ENCODE data around the gene NIPAL3.

The NIPAL3 gene

GRCh38 chr1:24472527-24473251 lies 57.1 kb downstream of the NIPAL3 start:
- no peak for ATAC-seq
- TF ChIP-seq ZC3H10 (CRISPR knock-in tag; IDR thresholded peaks at IDR 0.05) (no peak), ZNF70 (CRISPR knock-in tag; IDR thresholded peaks at IDR 0.05) (no peak), ZFP30 (CRISPR knock-in tag; IDR thresholded peaks at IDR 0.05) (no peak), ZNF565 (CRISPR knock-in tag; conservative IDR thresholded peaks at IDR 0.05; ENCODE audit: low read depth) (no peak), RARB (CRISPR knock-in tag; IDR thresholded peaks at IDR 0.05) (no peak), TSHZ2 (CRISPR knock-in tag; IDR thresholded peaks at IDR 0.05) (no peak), GLIS3 (CRISPR knock-in tag; IDR thresholded peaks at IDR 0.05) (no peak), OSR1 (CRISPR knock-in tag; IDR thresholded peaks at IDR 0.05) (no peak), ZNF8 (CRISPR knock-in tag; IDR thresholded peaks at IDR 0.05) (no peak), ESRRG (CRISPR knock-in tag; IDR thresholded peaks at IDR 0.05) (no peak), POU6F1 (CRISPR knock-in tag; IDR thresholded peaks at IDR 0.05; ENCODE audit: borderline replicate concordance, low read depth) (no peak), TCF4 (CRISPR knock-in tag; IDR thresholded peaks at IDR 0.05; ENCODE audit: borderline replicate concordance) (no peak), ARNTL (CRISPR knock-in tag; IDR thresholded peaks at IDR 0.05; ENCODE audit: borderline replicate concordance, low read depth) (no peak)
- TF ChIP-seq, protein P1, sequence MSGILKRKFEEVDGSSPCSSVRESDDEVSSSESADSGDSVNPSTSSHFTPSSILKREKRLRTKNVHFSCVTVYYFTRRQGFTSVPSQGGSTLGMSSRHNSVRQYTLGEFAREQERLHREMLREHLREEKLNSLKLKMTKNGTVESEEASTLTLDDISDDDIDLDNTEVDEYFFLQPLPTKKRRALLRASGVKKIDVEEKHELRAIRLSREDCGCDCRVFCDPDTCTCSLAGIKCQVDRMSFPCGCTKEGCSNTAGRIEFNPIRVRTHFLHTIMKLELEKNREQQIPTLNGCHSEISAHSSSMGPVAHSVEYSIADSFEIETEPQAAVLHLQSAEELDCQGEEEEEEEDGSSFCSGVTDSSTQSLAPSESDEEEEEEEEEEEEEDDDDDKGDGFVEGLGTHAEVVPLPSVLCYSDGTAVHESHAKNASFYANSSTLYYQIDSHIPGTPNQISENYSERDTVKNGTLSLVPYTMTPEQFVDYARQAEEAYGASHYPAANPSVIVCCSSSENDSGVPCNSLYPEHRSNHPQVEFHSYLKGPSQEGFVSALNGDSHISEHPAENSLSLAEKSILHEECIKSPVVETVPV (CRISPR knock-in tag; IDR thresholded peaks at IDR 0.05), result no peak

GRCh38 chr1:24474193-24474592 lies 58.6 kb downstream of the NIPAL3 start:
- no peak for ATAC-seq
- no peak for TF ChIP-seq ZFP30 (CRISPR knock-in tag; IDR thresholded peaks at IDR 0.05)
- TF ChIP-seq ZFP3 (CRISPR knock-in tag; IDR thresholded peaks at IDR 0.05), result no peak
- TF ChIP-seq TCF4 (CRISPR knock-in tag; IDR thresholded peaks at IDR 0.05; ENCODE audit: borderline replicate concordance), result no peak

DNA sequence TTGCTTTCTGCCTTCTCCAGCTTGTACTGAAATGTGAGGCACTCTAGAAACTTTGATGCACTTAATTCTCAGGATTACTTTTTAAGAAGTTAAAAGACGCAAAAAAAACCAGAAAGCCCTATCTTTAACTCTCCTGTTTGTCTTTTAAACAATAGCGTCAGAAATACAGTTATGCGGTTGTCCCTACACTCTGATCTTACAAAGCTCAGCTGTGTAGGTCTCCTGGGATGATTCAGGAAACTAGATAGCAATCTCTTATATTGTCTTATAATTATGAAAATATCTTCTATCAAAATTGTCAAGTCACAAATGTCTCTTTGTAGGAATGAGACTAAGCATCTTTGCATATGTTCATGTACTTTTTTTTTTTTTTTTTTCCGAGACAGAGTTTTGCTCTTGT lies 60.1 kb downstream of the NIPAL3 start:
- TF ChIP-seq PATZ1 (CRISPR knock-in tag; IDR thresholded peaks at IDR 0.05; ENCODE audit: borderline replicate concordance) (no peak), ZFP30 (CRISPR knock-in tag; IDR thresholded peaks at IDR 0.05) (no peak), ZNF8 (CRISPR knock-in tag; IDR thresholded peaks at IDR 0.05) (no peak), ZC3H10 (CRISPR knock-in tag; IDR thresholded peaks at IDR 0.05) (no peak), PPARA (CRISPR knock-in tag; IDR thresholded peaks at IDR 0.05; ENCODE audit: borderline replicate concordance) (no peak), TCF4 (CRISPR knock-in tag; IDR thresholded peaks at IDR 0.05; ENCODE audit: borderline replicate concordance) (no peak)
- ATAC-seq, result no peak

GRCh38 chr1:24476571-24476970 lies 61.0 kb downstream of the NIPAL3 start:
- no peak for ATAC-seq
- no peak for TF ChIP-seq TSHZ2 (CRISPR knock-in tag; IDR thresholded peaks at IDR 0.05)
- TF ChIP-seq TCF4 (CRISPR knock-in tag; IDR thresholded peaks at IDR 0.05; ENCODE audit: borderline replicate concordance), result no peak
- no peak for TF ChIP-seq ZNF70 (CRISPR knock-in tag; IDR thresholded peaks at IDR 0.05)
- TF ChIP-seq SNAI2 (CRISPR knock-in tag; IDR thresholded peaks at IDR 0.05), result no peak
- TF ChIP-seq ZNF8 (CRISPR knock-in tag; IDR thresholded peaks at IDR 0.05), result no peak
- TF ChIP-seq ZFP30 (CRISPR knock-in tag; IDR thresholded peaks at IDR 0.05), result no peak
- no peak for TF ChIP-seq BACH2 (CRISPR knock-in tag; IDR thresholded peaks at IDR 0.05; ENCODE audit: borderline replicate concordance)
- no peak for TF ChIP-seq PATZ1 (CRISPR knock-in tag; IDR thresholded peaks at IDR 0.05; ENCODE audit: borderline replicate concordance)
- TF ChIP-seq ISL1 (CRISPR knock-in tag; IDR thresholded peaks at IDR 0.05), result no peak
- no peak for TF ChIP-seq ZFP3 (CRISPR knock-in tag; IDR thresholded peaks at IDR 0.05)
- no peak for TF ChIP-seq CSDC2 (CRISPR knock-in tag; IDR thresholded peaks at IDR 0.05)
- TF ChIP-seq PPARA (CRISPR knock-in tag; IDR thresholded peaks at IDR 0.05; ENCODE audit: borderline replicate concordance), result no peak
